ENCODE measurements around the gene TEX52.

DNA sequence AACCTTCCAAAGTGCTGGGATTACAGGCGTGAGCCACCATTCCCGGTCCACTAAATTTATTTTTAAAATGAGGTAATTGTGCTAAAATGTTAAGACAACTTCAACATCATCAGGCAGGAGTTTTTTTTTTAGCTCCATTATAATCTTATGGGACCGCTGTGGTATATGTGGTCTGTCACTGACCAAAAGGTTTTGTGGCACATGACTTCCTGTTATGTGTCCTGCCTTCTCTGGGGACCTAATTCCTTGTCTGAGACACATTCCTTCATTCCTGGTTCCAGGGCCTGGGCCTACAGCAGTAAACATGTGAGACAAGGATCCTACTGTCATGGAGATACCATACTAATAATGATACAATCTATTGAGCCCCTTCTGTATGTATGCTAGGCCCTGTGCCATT is 4.9 kb downstream of the TEX52 start:
- TF ChIP-seq, protein P1, sequence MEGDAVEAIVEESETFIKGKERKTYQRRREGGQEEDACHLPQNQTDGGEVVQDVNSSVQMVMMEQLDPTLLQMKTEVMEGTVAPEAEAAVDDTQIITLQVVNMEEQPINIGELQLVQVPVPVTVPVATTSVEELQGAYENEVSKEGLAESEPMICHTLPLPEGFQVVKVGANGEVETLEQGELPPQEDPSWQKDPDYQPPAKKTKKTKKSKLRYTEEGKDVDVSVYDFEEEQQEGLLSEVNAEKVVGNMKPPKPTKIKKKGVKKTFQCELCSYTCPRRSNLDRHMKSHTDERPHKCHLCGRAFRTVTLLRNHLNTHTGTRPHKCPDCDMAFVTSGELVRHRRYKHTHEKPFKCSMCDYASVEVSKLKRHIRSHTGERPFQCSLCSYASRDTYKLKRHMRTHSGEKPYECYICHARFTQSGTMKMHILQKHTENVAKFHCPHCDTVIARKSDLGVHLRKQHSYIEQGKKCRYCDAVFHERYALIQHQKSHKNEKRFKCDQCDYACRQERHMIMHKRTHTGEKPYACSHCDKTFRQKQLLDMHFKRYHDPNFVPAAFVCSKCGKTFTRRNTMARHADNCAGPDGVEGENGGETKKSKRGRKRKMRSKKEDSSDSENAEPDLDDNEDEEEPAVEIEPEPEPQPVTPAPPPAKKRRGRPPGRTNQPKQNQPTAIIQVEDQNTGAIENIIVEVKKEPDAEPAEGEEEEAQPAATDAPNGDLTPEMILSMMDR (IDR thresholded peaks at IDR 0.05) = no peak
- no peak for TF ChIP-seq POLR2A (IDR thresholded peaks at IDR 0.05)

Data from ovary (tissue), 3 donors.